GM18519 (cell line): ENCODE results near the gene KLHL2.
A peak's percentile ranks its signal among the peaks of the same experiment; 100 is the strongest.
"Not testable (repeated sequence)": the region's sequence is repeated elsewhere in the genome, so short reads cannot be mapped to it uniquely, and the experiment has no call there.

Experiments used
- ATAC-seq: cut with Tn5 transposase; IDR thresholded peaks from one replicate; pipeline ENCODE4 v1.9.1; 2021; ENCODE audit warnings: mild to moderate bottlenecking, moderate library complexity; ENCODE audit not compliant: unreplicated experiment, low FRiP score

Gene KLHL2

GRCh38 chr4:165199722-165200121 lies 7.6 kb upstream of the KLHL2 start:
- ATAC-seq, result no peak

- ATAC-seq, result no peak
Measured at GRCh38 chr4:165201806-165202205, 5.6 kb upstream of the KLHL2 start.

GRCh38 chr4:165203541-165204461 lies 3.6 kb upstream of the KLHL2 start:
- ATAC-seq, result no peak

GRCh38 chr4:165204462-165204830 lies 2.9 kb upstream of the KLHL2 start:
- no peak for ATAC-seq

GRCh38 chr4:165207016-165207430 lies 338 bp upstream of the KLHL2 start:
- ATAC-seq, result peak; percentile 10

- peak; percentile 8 for ATAC-seq
Measured at GRCh38 chr4:165208221-165208652, 876 bp downstream of the KLHL2 start.

GRCh38 chr4:165208741-165209388 lies 1.5 kb downstream of the KLHL2 start:
- no peak for ATAC-seq

GRCh38 chr4:165209796-165210195 lies 2.4 kb downstream of the KLHL2 start:
- no peak for ATAC-seq

GRCh38 chr4:165210566-165210965 lies 3.2 kb downstream of the KLHL2 start:
- ATAC-seq, result no peak

GRCh38 chr4:165212647-165213046 lies 5.3 kb downstream of the KLHL2 start:
- not testable (repeated sequence) for ATAC-seq

GRCh38 chr4:165213404-165213803 lies 6.0 kb downstream of the KLHL2 start:
- not testable (repeated sequence) for ATAC-seq

GRCh38 chr4:165213991-165214709 lies 6.8 kb downstream of the KLHL2 start:
- ATAC-seq, result not testable (repeated sequence)

- ATAC-seq, result peak; percentile 47
Measured at GRCh38 chr4:165215034-165215751, 7.8 kb downstream of the KLHL2 start.

- peak; percentile 64 for ATAC-seq
Measured at GRCh38 chr4:165215761-165216487, 8.6 kb downstream of the KLHL2 start.

- no peak for ATAC-seq
Measured at GRCh38 chr4:165217325-165217724, 10.0 kb downstream of the KLHL2 start.

- not testable (repeated sequence) for ATAC-seq
Measured at GRCh38 chr4:165221306-165221705, 13.9 kb downstream of the KLHL2 start.

GRCh38 chr4:165221993-165222650 lies 14.8 kb downstream of the KLHL2 start:
- ATAC-seq, result not testable (repeated sequence)

- ATAC-seq, result no peak
Measured at GRCh38 chr4:165222651-165222994, 15.3 kb downstream of the KLHL2 start.

GRCh38 chr4:165227401-165227800 lies 20.0 kb downstream of the KLHL2 start:
- not testable (repeated sequence) for ATAC-seq
